ENCODE measurements around the gene CSGALNACT2. TPM values are rescaled to one million over a fixed set of nuclear protein-coding genes. Genes with fewer than 3 reads are reported as not detected.

Gene CSGALNACT2
- total RNA-seq, 1 experiment from 2014 or later: 8.9 TPM

DNA sequence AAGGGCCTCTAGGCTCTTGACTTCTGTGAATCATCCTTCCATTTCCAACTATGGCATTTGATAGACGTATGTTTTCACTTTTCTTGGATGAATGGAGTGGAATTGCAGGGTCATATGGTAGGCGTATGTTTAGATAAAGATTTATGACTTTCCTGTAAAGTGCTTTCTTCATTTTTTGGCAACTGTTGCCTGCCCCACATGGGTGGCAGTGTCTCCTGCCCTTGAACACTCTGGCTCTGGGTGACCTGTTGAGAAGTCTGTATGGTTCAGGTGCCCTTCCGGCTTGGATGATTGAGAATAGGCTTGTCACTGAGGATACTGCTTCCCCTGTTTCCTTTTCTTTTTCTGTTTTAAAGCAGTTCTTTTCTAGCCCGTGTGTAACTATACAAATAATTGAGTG lies 38.3 kb upstream of the CSGALNACT2 start:
- Histone ChIP-seq H3K23ac (ENCODE audit: insufficient read length, low read depth, low read length) (no peak overlapping the region), H4K91ac (ENCODE audit: insufficient read length, low read depth, low read length) (no peak overlapping the region), H3K4ac (ENCODE audit: low read depth, low read length) (no peak overlapping the region), H2BK120ac (ENCODE audit: low read depth, low read length, poor library complexity, severe bottlenecking) (no peak overlapping the region), H3K79me1 (ENCODE audit: insufficient read depth, low read depth, low read length, poor library complexity, severe bottlenecking) (no peaks in the 10 kb centered on the region), H3K14ac (ENCODE audit: insufficient read depth, low read length) (no peak overlapping the region), H2BK20ac (ENCODE audit: low read depth, low read length, poor library complexity, severe bottlenecking) (no peak overlapping the region), H3K56ac (ENCODE audit: insufficient read length, low read depth, low read length) (no peak overlapping the region), H4K8ac (replicated peaks; ENCODE audit: insufficient read length, low read depth, low read length) (no peak overlapping the region), H4K5ac (ENCODE audit: insufficient read length, low read depth, low read length) (no peak overlapping the region), H3K9me3 (ENCODE audit: control insufficient read depth, low read depth, low read length) (no peaks in the 10 kb centered on the region), H2AFZ (ENCODE audit: low read length) (no peak overlapping the region), H3K18ac (ENCODE audit: insufficient read length, low read depth, low read length) (no peak overlapping the region), H2AK5ac (ENCODE audit: insufficient read length, low read length) (no peak overlapping the region), H2BK5ac (ENCODE audit: insufficient read length, low read length) (no peak overlapping the region), H3K79me2 (ENCODE audit: insufficient read depth, low read length) (no peaks in the 10 kb centered on the region), H2BK12ac (ENCODE audit: insufficient read length, low read depth, low read length) (no peak overlapping the region), H4K20me1 (ENCODE audit: control insufficient read depth, insufficient read depth, insufficient read length) (no peaks in the 10 kb centered on the region), H3K27ac (ENCODE audit: insufficient read length, low read depth, low read length) (no peak overlapping the region), H2BK15ac (ENCODE audit: low read depth, low read length) (no peak overlapping the region), H3K4me1 (ENCODE audit: insufficient read depth, low read length) (no peaks in the 10 kb centered on the region), H3K9ac (ENCODE audit: extremely low read depth, insufficient read length, low read length) (no peak overlapping the region), H3K27me3 (ENCODE audit: insufficient read depth, low read length) (no peaks in the 10 kb centered on the region; the same call in 1 of the 2 replicates), H3T11ph (ENCODE audit: low read length) (no peak overlapping the region), H3K23me2 (ENCODE audit: insufficient read length, low read depth, low read length, poor library complexity, severe bottlenecking) (peaks cover 2% of the 10 kb centered on the region), H3K4me2 (ENCODE audit: insufficient read depth, insufficient read length, low read length) (no peak overlapping the region)
- H3K36me3 Mint-ChIP-seq (ENCODE audit: insufficient read depth in 1 of 3, low read depth in 3 of 3): peaks cover 0 to 4% (median 2%) of the 10 kb centered on the region in 3 experiments; a peak in 3 of 7 replicates
- peaks cover 27% of the 10 kb centered on the region for H3K27me3 Mint-ChIP-seq (ENCODE audit: low read depth)
- H3K9me3 Mint-ChIP-seq: 0 out of 5 replicates have a peak, but pooled peaks cover 0 to 2% of the 10 kb centered on the region in 2 experiments
- WGBS (ENCODE audit: extremely low coverage, insufficient read length, low lambda C conversion rate): no CpG with 5 or more reads among the region's 4 CpGs
- H3K4me3 Mint-ChIP-seq: no peak overlapping the region
- 0 out of 7 replicates have a peak overlapping the region, but pooled peaks of 1 of the 3 experiments have one; percentile 4 for H3K27ac Mint-ChIP-seq
- H3K4me1 Mint-ChIP-seq: peaks cover under 1 to 3% of the 10 kb centered on the region in 2 experiments; a peak in 3 of 4 replicates
- DNase-seq: no peak
- TF ChIP-seq, protein P1, sequence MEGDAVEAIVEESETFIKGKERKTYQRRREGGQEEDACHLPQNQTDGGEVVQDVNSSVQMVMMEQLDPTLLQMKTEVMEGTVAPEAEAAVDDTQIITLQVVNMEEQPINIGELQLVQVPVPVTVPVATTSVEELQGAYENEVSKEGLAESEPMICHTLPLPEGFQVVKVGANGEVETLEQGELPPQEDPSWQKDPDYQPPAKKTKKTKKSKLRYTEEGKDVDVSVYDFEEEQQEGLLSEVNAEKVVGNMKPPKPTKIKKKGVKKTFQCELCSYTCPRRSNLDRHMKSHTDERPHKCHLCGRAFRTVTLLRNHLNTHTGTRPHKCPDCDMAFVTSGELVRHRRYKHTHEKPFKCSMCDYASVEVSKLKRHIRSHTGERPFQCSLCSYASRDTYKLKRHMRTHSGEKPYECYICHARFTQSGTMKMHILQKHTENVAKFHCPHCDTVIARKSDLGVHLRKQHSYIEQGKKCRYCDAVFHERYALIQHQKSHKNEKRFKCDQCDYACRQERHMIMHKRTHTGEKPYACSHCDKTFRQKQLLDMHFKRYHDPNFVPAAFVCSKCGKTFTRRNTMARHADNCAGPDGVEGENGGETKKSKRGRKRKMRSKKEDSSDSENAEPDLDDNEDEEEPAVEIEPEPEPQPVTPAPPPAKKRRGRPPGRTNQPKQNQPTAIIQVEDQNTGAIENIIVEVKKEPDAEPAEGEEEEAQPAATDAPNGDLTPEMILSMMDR (conservative IDR thresholded peaks at IDR 0.05): no peak
